Neural cell (in vitro differentiated cells): Measurements from ENCODE around the gene FLII. TPM values are rescaled to one million over a fixed set of nuclear protein-coding genes. Genes with fewer than 3 reads are reported as not detected.

Source experiments
- H2AFZ ChIP-seq: fragments of 200-600, 300-800 bp; sonication (generic), shearing (Covaris generic); 2 replicates; pipeline ENCODE4 v1.6.0; 2014; ENCODE audit warnings: low read depth, mild to moderate bottlenecking, antibody characterized with exemption, low read length, moderate library complexity
- H3F3A ChIP-seq: fragments of 200-600 bp; shearing (Covaris generic); 2 replicates; pipeline ENCODE4 v1.6.1; 2016; ENCODE audit warnings: mild to moderate bottlenecking, moderate library complexity, mixed read lengths, antibody characterized with exemption, low read length; ENCODE audit not compliant: insufficient read depth, poor library complexity, severe bottlenecking
- H3K27ac ChIP-seq: fragments of 200-600, 300-800 bp; sonication (generic), shearing (Covaris generic); 2 replicates; pipeline ENCODE4 v1.5.1; 2014; ENCODE audit warnings: mild to moderate bottlenecking, low read length, moderate library complexity
- H3K27me3 ChIP-seq: fragments of 300-800, 200-600 bp; sonication (generic), shearing (Covaris generic); 2 replicates; pipeline ENCODE4 v1.6.0; 2014; ENCODE audit warnings: mild to moderate bottlenecking, low read depth, low read length, moderate library complexity; ENCODE audit not compliant: insufficient read depth
- H3K36me3 ChIP-seq: fragments of 300-800, 200-600 bp; sonication (generic), shearing (Covaris generic); 2 replicates; pipeline ENCODE4 v1.5.1; 2014; ENCODE audit warnings: mild to moderate bottlenecking, antibody characterized with exemption, low read length, moderate library complexity; ENCODE audit not compliant: insufficient read depth
- H3K4me2 ChIP-seq: fragments of 300-800, 200-600 bp; sonication (generic), shearing (Covaris generic); 2 replicates; pipeline ENCODE4 v1.6.0; 2014; ENCODE audit warnings: mild to moderate bottlenecking, low read length
- H3K4me3 ChIP-seq: fragments of 300-800, 200-600 bp; sonication (generic), shearing (Covaris generic); 2 replicates; pipeline ENCODE4 v1.5.1; 2014; ENCODE audit warnings: mild to moderate bottlenecking, low read length, moderate library complexity
- H3K79me2 ChIP-seq: fragments of 200-600 bp; shearing (Covaris generic); replicated peaks from 2 replicates; pipeline ENCODE4 v1.6.0; 2014; ENCODE audit warnings: mild to moderate bottlenecking, low read length, moderate library complexity; ENCODE audit not compliant: insufficient read depth
- H3K9ac ChIP-seq: fragments of 300-800, 200-600 bp; sonication (generic), shearing (Covaris generic); 2 replicates; pipeline ENCODE4 v1.6.1; 2016; ENCODE audit warnings: mild to moderate bottlenecking, low read length, mixed read lengths
- H3K9me2 ChIP-seq: fragments of 200-600 bp; shearing (Covaris generic); 2 replicates; pipeline ENCODE4 v1.6.1; 2016; ENCODE audit warnings: mild to moderate bottlenecking, low read length, mixed read lengths; ENCODE audit not compliant: insufficient read depth
- H3K9me3 ChIP-seq: fragments of 200-600, 300-800 bp; sonication (generic), shearing (Covaris generic); 2 replicates; pipeline ENCODE4 v1.6.1; 2016; ENCODE audit warnings: mild to moderate bottlenecking, mixed run types, low read length, moderate library complexity, mixed read lengths
- H4K20me1 ChIP-seq: fragments of 200-600 bp; shearing (Covaris generic); 2 replicates; pipeline ENCODE4 v1.6.1; 2016; ENCODE audit warnings: mild to moderate bottlenecking, mixed run types; ENCODE audit not compliant: insufficient read depth
- CTCF ChIP-seq: fragments of 450-650 bp; IDR thresholded peaks from 2 replicates; pipeline ENCODE4 v1.5.1; 2014; ENCODE audit warnings: antibody characterized with exemption, mild to moderate bottlenecking, moderate library complexity; ENCODE audit not compliant: poor library complexity, severe bottlenecking
- EP300 ChIP-seq: fragments of 450-650 bp; conservative IDR thresholded peaks from 2 replicates; pipeline ENCODE4 v1.6.1; 2014; ENCODE audit warnings: antibody characterized with exemption, mild to moderate bottlenecking, moderate library complexity; ENCODE audit not compliant: poor library complexity, severe bottlenecking
- EZH2 ChIP-seq: fragments of 200-600, 300-800 bp; shearing (Covaris generic), sonication (generic); IDR thresholded peaks from 2 replicates; pipeline ENCODE4 v1.6.1; 2014; ENCODE audit warnings: antibody characterized with exemption, low read length, borderline replicate concordance, mild to moderate bottlenecking; ENCODE audit not compliant: insufficient read depth, poor library complexity, severe bottlenecking
- MXI1 ChIP-seq: fragments of 450-650 bp; conservative IDR thresholded peaks from 2 replicates; pipeline ENCODE4 v1.6.1; 2014; ENCODE audit warnings: antibody characterized with exemption, mild to moderate bottlenecking; ENCODE audit not compliant: poor library complexity, severe bottlenecking
- POLR2AphosphoS5 ChIP-seq: IDR thresholded peaks from 2 replicates; pipeline ENCODE4 v1.6.1; 2012
- RAD21 ChIP-seq: fragments of 450-650 bp; conservative IDR thresholded peaks from 2 replicates; pipeline ENCODE4 v1.6.1; 2014; ENCODE audit warnings: antibody characterized with exemption, mild to moderate bottlenecking, moderate library complexity
- REST ChIP-seq: IDR thresholded peaks from 2 replicates; pipeline ENCODE4 v1.6.1; 2012; ENCODE audit warnings: borderline replicate concordance
- SMC3 ChIP-seq: fragments of 450-650 bp; conservative IDR thresholded peaks from 2 replicates; pipeline ENCODE4 v1.6.1; 2014; ENCODE audit warnings: antibody characterized with exemption, mild to moderate bottlenecking, moderate library complexity; ENCODE audit not compliant: poor library complexity
- TAF1 ChIP-seq: IDR thresholded peaks from 2 replicates; pipeline ENCODE4 v1.6.1; 2012; ENCODE audit warnings: low read depth
- polyA plus RNA-seq: library from polyadenylated mRNA; depleted of rRNA; stranded (reverse); fragments of >200 nt; gene quantifications from 2 replicates; pipeline ENCODE4 v1.2.3, GENCODE V29; 2014

FLII gene
- polyA plus RNA-seq, 1 donor from 2014 or later, result 93.0 TPM

GRCh38 chr17:18229254-18229653 lies 29.3 kb downstream of the FLII start:
- no peak overlapping the region for H3K4me3 ChIP-seq
- H3K9ac ChIP-seq, result no peak overlapping the region
- no peaks in the 10 kb centered on the region for H3K9me2 ChIP-seq
- no peak overlapping the region for H3K27ac ChIP-seq
- H3K36me3 ChIP-seq, result no peaks in the 10 kb centered on the region
- no peaks in the 10 kb centered on the region for H3K27me3 ChIP-seq
- no peak for TF ChIP-seq MXI1
- no peak for TF ChIP-seq POLR2AphosphoS5
- no peak for TF ChIP-seq SMC3
- no peak for TF ChIP-seq RAD21
- no peak for TF ChIP-seq EP300
- TF ChIP-seq REST, result no peak
- TF ChIP-seq TAF1, result no peak
- TF ChIP-seq EZH2, result no peak
- no peak for TF ChIP-seq CTCF
- no peak overlapping the region for H2AFZ ChIP-seq
- no peak overlapping the region for H3K4me2 ChIP-seq
- peaks cover 52% of the 10 kb centered on the region for H3K79me2 ChIP-seq
- no peaks in the 10 kb centered on the region for H3K9me3 ChIP-seq
- peaks cover 3% of the 10 kb centered on the region for H3F3A ChIP-seq
- no peaks in the 10 kb centered on the region for H4K20me1 ChIP-seq

GRCh38 chr17:18228176-18228682 lies 30.3 kb downstream of the FLII start:
- no peak overlapping the region for H3K4me2 ChIP-seq
- no peak overlapping the region for H3K27ac ChIP-seq
- H3K4me3 ChIP-seq, result no peak overlapping the region
- H3K27me3 ChIP-seq, result no peaks in the 10 kb centered on the region
- H2AFZ ChIP-seq, result no peak overlapping the region
- no peak overlapping the region for H3K9ac ChIP-seq
- H3F3A ChIP-seq, result peaks cover 3% of the 10 kb centered on the region
- H3K36me3 ChIP-seq, result no peaks in the 10 kb centered on the region
- no peaks in the 10 kb centered on the region for H3K9me3 ChIP-seq
- H4K20me1 ChIP-seq, result no peaks in the 10 kb centered on the region
- TF ChIP-seq POLR2AphosphoS5, result no peak
- TF ChIP-seq EP300, result no peak
- no peak for TF ChIP-seq CTCF
- no peak for TF ChIP-seq MXI1
- TF ChIP-seq RAD21, result no peak
- TF ChIP-seq REST, result no peak
- no peak for TF ChIP-seq EZH2
- TF ChIP-seq TAF1, result no peak
- no peaks in the 10 kb centered on the region for H3K9me2 ChIP-seq
- H3K79me2 ChIP-seq, result peaks cover 52% of the 10 kb centered on the region
